ENCODE data around the gene HSPA6. TPM values are rescaled to one million over a fixed set of nuclear protein-coding genes. Genes with fewer than 3 reads are reported as not detected.
"Not testable (repeated sequence)": the region's sequence is repeated elsewhere in the genome, so short reads cannot be mapped to it uniquely, and the experiment has no call there.

The HSPA6 gene
- total RNA-seq, 1 donor from 2014 or later: not detected

GRCh38 chr1:161502641-161503393 is 21.5 kb upstream of the HSPA6 start:
- no peak for DNase-seq (ENCODE audit: low read depth)

- no peak for DNase-seq (ENCODE audit: low read depth)
Measured at GRCh38 chr1:161503394-161503748, 21.0 kb upstream of the HSPA6 start.

GRCh38 chr1:161505686-161506085 is 18.7 kb upstream of the HSPA6 start:
- no peak for DNase-seq (ENCODE audit: low read depth)

- no peak for DNase-seq (ENCODE audit: low read depth)
Measured at GRCh38 chr1:161506336-161507223, 17.8 kb upstream of the HSPA6 start.

GRCh38 chr1:161510477-161510876 is 13.9 kb upstream of the HSPA6 start:
- DNase-seq (ENCODE audit: low read depth): no peak

- no peak for DNase-seq (ENCODE audit: low read depth)
Measured at GRCh38 chr1:161511018-161511755, 13.2 kb upstream of the HSPA6 start.

GRCh38 chr1:161511756-161512060 is 12.6 kb upstream of the HSPA6 start:
- DNase-seq (ENCODE audit: low read depth): no peak

GRCh38 chr1:161512636-161513447 is 11.5 kb upstream of the HSPA6 start:
- not testable (repeated sequence) for DNase-seq (ENCODE audit: low read depth)

- not testable (repeated sequence) for DNase-seq (ENCODE audit: low read depth)
Measured at GRCh38 chr1:161513448-161513780, 10.9 kb upstream of the HSPA6 start.

- DNase-seq (ENCODE audit: low read depth): not testable (repeated sequence)
Measured at GRCh38 chr1:161513953-161514352, 10.4 kb upstream of the HSPA6 start.

- DNase-seq (ENCODE audit: low read depth): peak; percentile 25
Measured at GRCh38 chr1:161523041-161523816, 1.1 kb upstream of the HSPA6 start.

- not testable (repeated sequence) for DNase-seq (ENCODE audit: low read depth)
Measured at GRCh38 chr1:161524742-161525291, 477 bp downstream of the HSPA6 start.

- DNase-seq (ENCODE audit: low read depth): not testable (repeated sequence)
Measured at GRCh38 chr1:161525321-161525720, 981 bp downstream of the HSPA6 start.

- not testable (repeated sequence) for DNase-seq (ENCODE audit: low read depth)
Measured at GRCh38 chr1:161525918-161526317, 1.6 kb downstream of the HSPA6 start.

- not testable (repeated sequence) for DNase-seq (ENCODE audit: low read depth)
Measured at GRCh38 chr1:161528550-161528949, 4.2 kb downstream of the HSPA6 start.

- not testable (repeated sequence) for DNase-seq (ENCODE audit: low read depth)
Measured at GRCh38 chr1:161529463-161530104, 5.2 kb downstream of the HSPA6 start.

- DNase-seq (ENCODE audit: low read depth): peak; percentile 70
Measured at GRCh38 chr1:161530158-161530557, 5.8 kb downstream of the HSPA6 start.

GRCh38 chr1:161530671-161531641 is 6.6 kb downstream of the HSPA6 start:
- DNase-seq (ENCODE audit: low read depth): peak; percentile 87

Measured in myocyte (in vitro differentiated cells).